K562 (cell line): Measurements from ENCODE around the gene SOAT1. TPM values are rescaled to one million over a fixed set of nuclear protein-coding genes. Genes with fewer than 3 reads are reported as not detected.

Experiments used
- ARID2 ChIP-seq: fragments of 450-650 bp; IDR thresholded peaks from 2 replicates; pipeline ENCODE4 v1.6.1; 2017; ENCODE audit warnings: antibody characterized with exemption, mild to moderate bottlenecking
- CCAR2 ChIP-seq: fragments of 200-400 bp; formaldehyde crosslinking; IDR thresholded peaks from 2 replicates; pipeline ENCODE4 v1.6.1; 2017; ENCODE audit warnings: mild to moderate bottlenecking, low read depth, low read length
- FOXK2 ChIP-seq, 2 experiments: fragments of 450-650 bp; IDR thresholded peaks in 1 of 2; conservative IDR thresholded peaks in 1 of 2; 2 replicates each; pipeline ENCODE4 v1.6.1; 2016; ENCODE audit warnings: low read depth in 2 of 2, mild to moderate bottlenecking in 1 of 2
- KDM4B ChIP-seq, 2 experiments: fragments of 450-650 bp in 1 of 2; sonication (generic) in 1 of 2; IDR thresholded peaks; 2 replicates each; pipeline ENCODE4 v1.6.1; 2016 to 2017; ENCODE audit warnings: borderline replicate concordance in 2 of 2, antibody characterized with exemption in 1 of 2, low read depth in 1 of 2, mild to moderate bottlenecking in 1 of 2
- KLF10 ChIP-seq: fragments of 250-450 bp; sonication (Bioruptor Pico); IDR thresholded peaks from 2 replicates; pipeline ENCODE4 v1.6.1; 2021; ENCODE audit warnings: matching md5 sums
- MTF1 ChIP-seq: fragments of 250-450 bp; sonication (Bioruptor Pico); IDR thresholded peaks from 2 replicates; pipeline ENCODE4 v1.9.0; 2021; ENCODE audit warnings: moderate library complexity, mild to moderate bottlenecking, inconsistent platforms, borderline replicate concordance
- POLR2B ChIP-seq: fragments of 450-650 bp; IDR thresholded peaks from 2 replicates; pipeline ENCODE4 v1.6.1; 2018; ENCODE audit warnings: low read depth; ENCODE audit not compliant: partially characterized antibody
- PRMT5 ChIP-seq: sonication (generic); formaldehyde crosslinking; IDR thresholded peaks from 2 replicates; pipeline ENCODE4 v1.5.0; 2020; ENCODE audit warnings: missing genetic modification reagents
- SLC30A9 ChIP-seq: fragments of 250-450 bp; sonication (Bioruptor Pico); IDR thresholded peaks from 2 replicates; pipeline ENCODE4 v1.8.0; 2022; ENCODE audit warnings: mild to moderate bottlenecking, moderate library complexity
- SMAD3 ChIP-seq: fragments of 450-650 bp; formaldehyde crosslinking; conservative IDR thresholded peaks from 2 replicates; pipeline ENCODE4 v1.4.0; 2020; ENCODE audit warnings: mild to moderate bottlenecking
- ZEB2 ChIP-seq: fragments of 450-650 bp; IDR thresholded peaks from 2 replicates; pipeline ENCODE4 v1.6.1; 2016
- ZNF184 ChIP-seq: sonication (generic); formaldehyde crosslinking; IDR thresholded peaks from 2 replicates; pipeline ENCODE4 v1.5.0; 2020; ENCODE audit warnings: missing genetic modification reagents
- ZNF395 ChIP-seq: fragments of 200-800 bp; sonication (Bioruptor generic); IDR thresholded peaks from 2 replicates; pipeline ENCODE4 v1.6.1; 2017; ENCODE audit warnings: missing genetic modification characterization, missing compliant biosample characterization
- polyA plus RNA-seq, 8 experiments: library from polyadenylated mRNA; depleted of rRNA in 4 of 8; stranded (reverse) in 5 of 8; unstranded in 3 of 8; fragments of >200 nt; fragmentation: Nextera tagmentation in 2 of 8; fragmentation: Illumina TruSeq in 1 of 8; extraction: Ambion mirVana in 2 of 8; extraction: Trizol in 1 of 8; gene quantifications; 2 replicates each; pipeline versions ENCODE4 v1.2.1 to v1.2.3, GENCODE V29; 2011 to 2014; ENCODE audit warnings: inconsistent platforms in 1 of 8, missing spikeins in 1 of 8
- total RNA-seq, 7 experiments: library from RNA; depleted of rRNA in 6 of 7; stranded (reverse); fragments of >200 nt in 6 of 7; fragmentation: Illumina TruSeq in 2 of 7; extraction: Trizol in 2 of 7; gene quantifications; 2 replicates each; pipeline versions ENCODE4 v1.2.1 to v1.2.3, GENCODE V29; 2011 to 2021; ENCODE audit warnings: low replicate concordance in 1 of 7
- TF ChIP-seq, protein P1 (sequence below): sonication (generic); formaldehyde crosslinking; IDR thresholded peaks from 2 replicates; pipeline ENCODE4 v1.8.0; 2023; ENCODE audit warnings: missing genetic modification reagents, mild to moderate bottlenecking, borderline replicate concordance

Gene SOAT1
- total and polyA plus RNA-seq, 9 of the 15 experiments (the other 6 are each of a cell fraction or from before 2014, with no cell fraction given), result 5.5 to 29.1 (median 17.3) TPM

- TF ChIP-seq, protein P1, sequence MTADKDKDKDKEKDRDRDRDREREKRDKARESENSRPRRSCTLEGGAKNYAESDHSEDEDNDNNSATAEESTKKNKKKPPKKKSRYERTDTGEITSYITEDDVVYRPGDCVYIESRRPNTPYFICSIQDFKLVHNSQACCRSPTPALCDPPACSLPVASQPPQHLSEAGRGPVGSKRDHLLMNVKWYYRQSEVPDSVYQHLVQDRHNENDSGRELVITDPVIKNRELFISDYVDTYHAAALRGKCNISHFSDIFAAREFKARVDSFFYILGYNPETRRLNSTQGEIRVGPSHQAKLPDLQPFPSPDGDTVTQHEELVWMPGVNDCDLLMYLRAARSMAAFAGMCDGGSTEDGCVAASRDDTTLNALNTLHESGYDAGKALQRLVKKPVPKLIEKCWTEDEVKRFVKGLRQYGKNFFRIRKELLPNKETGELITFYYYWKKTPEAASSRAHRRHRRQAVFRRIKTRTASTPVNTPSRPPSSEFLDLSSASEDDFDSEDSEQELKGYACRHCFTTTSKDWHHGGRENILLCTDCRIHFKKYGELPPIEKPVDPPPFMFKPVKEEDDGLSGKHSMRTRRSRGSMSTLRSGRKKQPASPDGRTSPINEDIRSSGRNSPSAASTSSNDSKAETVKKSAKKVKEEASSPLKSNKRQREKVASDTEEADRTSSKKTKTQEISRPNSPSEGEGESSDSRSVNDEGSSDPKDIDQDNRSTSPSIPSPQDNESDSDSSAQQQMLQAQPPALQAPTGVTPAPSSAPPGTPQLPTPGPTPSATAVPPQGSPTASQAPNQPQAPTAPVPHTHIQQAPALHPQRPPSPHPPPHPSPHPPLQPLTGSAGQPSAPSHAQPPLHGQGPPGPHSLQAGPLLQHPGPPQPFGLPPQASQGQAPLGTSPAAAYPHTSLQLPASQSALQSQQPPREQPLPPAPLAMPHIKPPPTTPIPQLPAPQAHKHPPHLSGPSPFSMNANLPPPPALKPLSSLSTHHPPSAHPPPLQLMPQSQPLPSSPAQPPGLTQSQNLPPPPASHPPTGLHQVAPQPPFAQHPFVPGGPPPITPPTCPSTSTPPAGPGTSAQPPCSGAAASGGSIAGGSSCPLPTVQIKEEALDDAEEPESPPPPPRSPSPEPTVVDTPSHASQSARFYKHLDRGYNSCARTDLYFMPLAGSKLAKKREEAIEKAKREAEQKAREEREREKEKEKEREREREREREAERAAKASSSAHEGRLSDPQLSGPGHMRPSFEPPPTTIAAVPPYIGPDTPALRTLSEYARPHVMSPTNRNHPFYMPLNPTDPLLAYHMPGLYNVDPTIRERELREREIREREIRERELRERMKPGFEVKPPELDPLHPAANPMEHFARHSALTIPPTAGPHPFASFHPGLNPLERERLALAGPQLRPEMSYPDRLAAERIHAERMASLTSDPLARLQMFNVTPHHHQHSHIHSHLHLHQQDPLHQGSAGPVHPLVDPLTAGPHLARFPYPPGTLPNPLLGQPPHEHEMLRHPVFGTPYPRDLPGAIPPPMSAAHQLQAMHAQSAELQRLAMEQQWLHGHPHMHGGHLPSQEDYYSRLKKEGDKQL (CRISPR knock-in tag), result no peak
- TF ChIP-seq SLC30A9 (no peak), FOXK2 (conservative IDR thresholded peaks at IDR 0.05 in 1 of 2, IDR thresholded peaks at IDR 0.05 in 1 of 2; ENCODE audit: low read depth in 2 of 2) (no peak), CCAR2 (no peak), KDM4B (IDR thresholded peaks at IDR 0.05; ENCODE audit: borderline replicate concordance in 2 of 2, low read depth in 1 of 2) (no peak), ZEB2 (no peak), KLF10 (CRISPR knock-in tag) (no peak), ZNF395 (no peak), POLR2B (no peak), ARID2 (no peak), PRMT5 (CRISPR knock-in tag) (no peak), SMAD3 (CRISPR knock-in tag) (no peak), ZNF184 (CRISPR knock-in tag) (no peak), MTF1 (CRISPR knock-in tag) (no peak)
Observed at GRCh38 chr1:179300112-179300511, 6.5 kb downstream of the SOAT1 start (continued).
